ENCODE data around the gene MSGN1. TPM values are rescaled to one million over a fixed set of nuclear protein-coding genes. Genes with fewer than 3 reads are reported as not detected.

Gene MSGN1
- total RNA-seq, 1 experiment from 2014 or later = not detected

DNA sequence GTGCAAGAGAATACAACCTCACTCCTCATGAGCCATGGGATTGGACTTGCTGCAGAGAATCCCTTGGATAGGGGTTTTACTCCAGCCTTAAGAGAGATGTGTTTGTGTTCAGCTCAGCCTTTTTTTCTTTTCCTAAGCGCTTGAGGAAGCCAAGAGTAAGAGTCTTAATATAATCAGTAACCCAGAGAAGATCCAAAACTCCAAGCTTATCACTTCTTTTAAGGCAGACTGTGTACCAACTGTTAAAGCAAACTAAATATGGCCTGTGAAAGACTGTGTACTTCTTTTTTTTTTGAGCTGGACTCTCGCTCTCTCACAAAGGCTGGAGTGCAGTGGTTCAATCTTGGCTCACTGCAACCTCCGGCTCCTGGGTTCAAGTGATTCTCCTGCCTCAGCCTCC, 30.4 kb downstream of the MSGN1 start:
- Histone ChIP-seq H3K36me3 (ENCODE audit: control insufficient read depth in 1 of 2, insufficient read depth in 2 of 2, low read length in 2 of 2) (no peaks in the 10 kb centered on the region), H3K9me2 (ENCODE audit: insufficient read depth) (no peaks in the 10 kb centered on the region), H3K27me3 (ENCODE audit: insufficient read depth, low read length) (no peaks in the 10 kb centered on the region), H3K27ac (ENCODE audit: low read depth, low read length) (no peak overlapping the region), H3K4me1 (ENCODE audit: control insufficient read depth in 1 of 2, insufficient read depth in 2 of 2, low read length in 2 of 2) (no peaks in the 10 kb centered on the region), H2AFZ (ENCODE audit: low read depth, low read length, poor library complexity, severe bottlenecking) (no peak overlapping the region), H3K9me3 (ENCODE audit: control insufficient read depth in 1 of 2, insufficient read depth in 1 of 2, low read depth in 1 of 2, low read length in 2 of 2) (no peaks in the 10 kb centered on the region), H3K4me2 (ENCODE audit: low read length) (no peak overlapping the region), H4K20me1 (ENCODE audit: insufficient read depth) (no peaks in the 10 kb centered on the region), H3K4me3 (replicated peaks in 1 of 2; ENCODE audit: low read depth in 1 of 2, low read length in 2 of 2) (no peak overlapping the region), H3K9ac (ENCODE audit: low read length) (no peak overlapping the region), H3K79me2 (ENCODE audit: insufficient read depth, low read length) (no peaks in the 10 kb centered on the region)
- POLR2A ChIA-PET = no interaction called here
- no peak for DNase-seq (ENCODE audit: low read depth, low spot score)
- ATAC-seq = no peak
- RAD21 ChIA-PET (ENCODE audit: low non-redundant PET in 1 of 2, low total read pairs in 2 of 2, uncharacterized antibody in 2 of 2, unreplicated experiment in 2 of 2) = no interaction called here
- CTCF ChIA-PET = no interaction called here
- intact Hi-C loops (cut with micrococcal nuclease) = no loop called here
- no peak for TF ChIP-seq POLR2AphosphoS5 (IDR thresholded peaks at IDR 0.05; ENCODE audit: low read depth, low read length)
- TF ChIP-seq, protein P1, sequence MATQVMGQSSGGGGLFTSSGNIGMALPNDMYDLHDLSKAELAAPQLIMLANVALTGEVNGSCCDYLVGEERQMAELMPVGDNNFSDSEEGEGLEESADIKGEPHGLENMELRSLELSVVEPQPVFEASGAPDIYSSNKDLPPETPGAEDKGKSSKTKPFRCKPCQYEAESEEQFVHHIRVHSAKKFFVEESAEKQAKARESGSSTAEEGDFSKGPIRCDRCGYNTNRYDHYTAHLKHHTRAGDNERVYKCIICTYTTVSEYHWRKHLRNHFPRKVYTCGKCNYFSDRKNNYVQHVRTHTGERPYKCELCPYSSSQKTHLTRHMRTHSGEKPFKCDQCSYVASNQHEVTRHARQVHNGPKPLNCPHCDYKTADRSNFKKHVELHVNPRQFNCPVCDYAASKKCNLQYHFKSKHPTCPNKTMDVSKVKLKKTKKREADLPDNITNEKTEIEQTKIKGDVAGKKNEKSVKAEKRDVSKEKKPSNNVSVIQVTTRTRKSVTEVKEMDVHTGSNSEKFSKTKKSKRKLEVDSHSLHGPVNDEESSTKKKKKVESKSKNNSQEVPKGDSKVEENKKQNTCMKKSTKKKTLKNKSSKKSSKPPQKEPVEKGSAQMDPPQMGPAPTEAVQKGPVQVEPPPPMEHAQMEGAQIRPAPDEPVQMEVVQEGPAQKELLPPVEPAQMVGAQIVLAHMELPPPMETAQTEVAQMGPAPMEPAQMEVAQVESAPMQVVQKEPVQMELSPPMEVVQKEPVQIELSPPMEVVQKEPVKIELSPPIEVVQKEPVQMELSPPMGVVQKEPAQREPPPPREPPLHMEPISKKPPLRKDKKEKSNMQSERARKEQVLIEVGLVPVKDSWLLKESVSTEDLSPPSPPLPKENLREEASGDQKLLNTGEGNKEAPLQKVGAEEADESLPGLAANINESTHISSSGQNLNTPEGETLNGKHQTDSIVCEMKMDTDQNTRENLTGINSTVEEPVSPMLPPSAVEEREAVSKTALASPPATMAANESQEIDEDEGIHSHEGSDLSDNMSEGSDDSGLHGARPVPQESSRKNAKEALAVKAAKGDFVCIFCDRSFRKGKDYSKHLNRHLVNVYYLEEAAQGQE (IDR thresholded peaks at IDR 0.05; ENCODE audit: low read depth) = no peak
- no peak for TF ChIP-seq SP1 (IDR thresholded peaks at IDR 0.05; ENCODE audit: low read depth)
- no peak for TF ChIP-seq CBX3 (IDR thresholded peaks at IDR 0.05; ENCODE audit: low read depth)
- TF ChIP-seq POLR2A (IDR thresholded peaks at IDR 0.05; ENCODE audit: borderline replicate concordance, extremely low read depth, insufficient read depth, insufficient read length) = no peak
- TF ChIP-seq, protein P2, sequence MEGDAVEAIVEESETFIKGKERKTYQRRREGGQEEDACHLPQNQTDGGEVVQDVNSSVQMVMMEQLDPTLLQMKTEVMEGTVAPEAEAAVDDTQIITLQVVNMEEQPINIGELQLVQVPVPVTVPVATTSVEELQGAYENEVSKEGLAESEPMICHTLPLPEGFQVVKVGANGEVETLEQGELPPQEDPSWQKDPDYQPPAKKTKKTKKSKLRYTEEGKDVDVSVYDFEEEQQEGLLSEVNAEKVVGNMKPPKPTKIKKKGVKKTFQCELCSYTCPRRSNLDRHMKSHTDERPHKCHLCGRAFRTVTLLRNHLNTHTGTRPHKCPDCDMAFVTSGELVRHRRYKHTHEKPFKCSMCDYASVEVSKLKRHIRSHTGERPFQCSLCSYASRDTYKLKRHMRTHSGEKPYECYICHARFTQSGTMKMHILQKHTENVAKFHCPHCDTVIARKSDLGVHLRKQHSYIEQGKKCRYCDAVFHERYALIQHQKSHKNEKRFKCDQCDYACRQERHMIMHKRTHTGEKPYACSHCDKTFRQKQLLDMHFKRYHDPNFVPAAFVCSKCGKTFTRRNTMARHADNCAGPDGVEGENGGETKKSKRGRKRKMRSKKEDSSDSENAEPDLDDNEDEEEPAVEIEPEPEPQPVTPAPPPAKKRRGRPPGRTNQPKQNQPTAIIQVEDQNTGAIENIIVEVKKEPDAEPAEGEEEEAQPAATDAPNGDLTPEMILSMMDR (IDR thresholded peaks at IDR 0.05 in 2 of 3, conservative IDR thresholded peaks at IDR 0.05 in 1 of 3; ENCODE audit: borderline replicate concordance in 1 of 3, insufficient read depth in 1 of 3, low read depth in 2 of 3, low read length in 2 of 3) = no peak
- TF ChIP-seq, protein P3, sequence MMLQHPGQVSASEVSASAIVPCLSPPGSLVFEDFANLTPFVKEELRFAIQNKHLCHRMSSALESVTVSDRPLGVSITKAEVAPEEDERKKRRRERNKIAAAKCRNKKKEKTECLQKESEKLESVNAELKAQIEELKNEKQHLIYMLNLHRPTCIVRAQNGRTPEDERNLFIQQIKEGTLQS (IDR thresholded peaks at IDR 0.05) = no peak
- TF ChIP-seq TCF7L2 (IDR thresholded peaks at IDR 0.05; ENCODE audit: borderline replicate concordance, extremely low read depth, insufficient read depth, insufficient read length) = no peak
- no peak for TF ChIP-seq SIN3A (IDR thresholded peaks at IDR 0.05; ENCODE audit: low read depth)
- TF ChIP-seq EGR1 (IDR thresholded peaks at IDR 0.05; ENCODE audit: low read depth) = no peak
- TF ChIP-seq ELF1 (IDR thresholded peaks at IDR 0.05; ENCODE audit: borderline replicate concordance, low read depth) = no peak
- no peak for TF ChIP-seq ZBTB33 (IDR thresholded peaks at IDR 0.05; ENCODE audit: extremely low read depth, insufficient replicate concordance, low read length)
- no peak for TF ChIP-seq FOSL1 (IDR thresholded peaks at IDR 0.05; ENCODE audit: low read depth)
- no peak for TF ChIP-seq EZH2phosphoT487 (IDR thresholded peaks at IDR 0.05; ENCODE audit: borderline replicate concordance)
- no peak for TF ChIP-seq ZNF274 (IDR thresholded peaks at IDR 0.05; ENCODE audit: low read depth, low read length)
- TF ChIP-seq ZFX (IDR thresholded peaks at IDR 0.05) = no peak
- TF ChIP-seq SRF (IDR thresholded peaks at IDR 0.05; ENCODE audit: low read depth) = no peak
- TF ChIP-seq JUND (IDR thresholded peaks at IDR 0.05) = no peak
- TF ChIP-seq YY1 (IDR thresholded peaks at IDR 0.05; ENCODE audit: extremely low read depth, insufficient replicate concordance, low read depth, low read length) = no peak
- no peak for TF ChIP-seq RAD21 (IDR thresholded peaks at IDR 0.05; ENCODE audit: low read depth)
- no TSS peak for BruUV-seq (replicated peaks)

Data from HCT116 (cell line).